ENCODE results near the gene RAB30. TPM values are rescaled to one million over a fixed set of nuclear protein-coding genes. Genes with fewer than 3 reads are reported as not detected.
"Not testable (repeated sequence)": the region's sequence is repeated elsewhere in the genome, so short reads cannot be mapped to it uniquely, and the experiment has no call there.

RAB30 gene
- total and polyA plus RNA-seq, 2 donors (not counting 3 experiments of a cell fraction or from before 2014, with no cell fraction given), result 4.1 to 14.6 TPM

- H3K4me3 ChIP-seq (replicated peaks in 1 of 3; ENCODE audit: insufficient read depth in 1 of 3, low read depth in 1 of 3, low read length in 3 of 3); DNase-seq (ENCODE audit: low read depth, low spot score); H3K9ac ChIP-seq (replicated peaks; ENCODE audit: extremely low read depth, insufficient read depth, low read length); H3K4me2 ChIP-seq (ENCODE audit: insufficient read depth, low read length); H3K27me3 ChIP-seq (ENCODE audit: control insufficient read depth in 2 of 2, insufficient read depth in 2 of 2, low read length in 2 of 2); BruUV-seq (replicated peaks); H3K9me1 ChIP-seq (replicated peaks; ENCODE audit: control insufficient read depth, extremely low read depth, insufficient read depth, low read length); H3K4me1 ChIP-seq (ENCODE audit: control insufficient read depth, extremely low read depth, insufficient read depth, low read length); H4K20me1 ChIP-seq (replicated peaks; ENCODE audit: control insufficient read depth, extremely low read depth, insufficient read depth, low read length); FAIRE-seq; CTCF ChIA-PET; H2AFZ ChIP-seq (ENCODE audit: low read depth, low read length); H3K9me3 ChIP-seq (replicated peaks; ENCODE audit: control insufficient read depth, insufficient read depth, low read length); H3K36me3 ChIP-seq (ENCODE audit: control insufficient read depth in 2 of 2, extremely low read depth in 1 of 2, insufficient read depth in 2 of 2, low read length in 2 of 2); dilution Hi-C loops (cut with MboI; ENCODE audit: extremely low pct_ligation_motif_present, low sequenced_read_pairs); intact Hi-C loops (cut with micrococcal nuclease); POLR2A ChIA-PET; H3K79me2 ChIP-seq (ENCODE audit: control insufficient read depth, insufficient read depth, low read length); H3K27ac ChIP-seq (ENCODE audit: insufficient read depth, low read depth, low read length): not testable (repeated sequence)
Measured at GRCh38 chr11:82971519-82971946, 100.2 kb downstream of the RAB30 start.

- FAIRE-seq; H3K79me2 ChIP-seq (ENCODE audit: control insufficient read depth, insufficient read depth, low read length); H2AFZ ChIP-seq (ENCODE audit: low read depth, low read length); H3K27ac ChIP-seq (ENCODE audit: insufficient read depth, low read depth, low read length); H3K4me2 ChIP-seq (ENCODE audit: insufficient read depth, low read length); H3K9me1 ChIP-seq (replicated peaks; ENCODE audit: control insufficient read depth, extremely low read depth, insufficient read depth, low read length); CTCF ChIA-PET; DNase-seq (ENCODE audit: low read depth, low spot score); H3K36me3 ChIP-seq (ENCODE audit: control insufficient read depth in 2 of 2, extremely low read depth in 1 of 2, insufficient read depth in 2 of 2, low read length in 2 of 2); BruUV-seq (replicated peaks); H3K4me1 ChIP-seq (ENCODE audit: control insufficient read depth, extremely low read depth, insufficient read depth, low read length); H4K20me1 ChIP-seq (replicated peaks; ENCODE audit: control insufficient read depth, extremely low read depth, insufficient read depth, low read length); intact Hi-C loops (cut with micrococcal nuclease); H3K4me3 ChIP-seq (replicated peaks in 1 of 3; ENCODE audit: insufficient read depth in 1 of 3, low read depth in 1 of 3, low read length in 3 of 3); H3K9ac ChIP-seq (replicated peaks; ENCODE audit: extremely low read depth, insufficient read depth, low read length); H3K9me3 ChIP-seq (replicated peaks; ENCODE audit: control insufficient read depth, insufficient read depth, low read length); dilution Hi-C loops (cut with MboI; ENCODE audit: extremely low pct_ligation_motif_present, low sequenced_read_pairs); H3K27me3 ChIP-seq (ENCODE audit: control insufficient read depth in 2 of 2, insufficient read depth in 2 of 2, low read length in 2 of 2); POLR2A ChIA-PET: not testable (repeated sequence)
Measured at GRCh38 chr11:82970507-82971083, 101.1 kb downstream of the RAB30 start.

DNA sequence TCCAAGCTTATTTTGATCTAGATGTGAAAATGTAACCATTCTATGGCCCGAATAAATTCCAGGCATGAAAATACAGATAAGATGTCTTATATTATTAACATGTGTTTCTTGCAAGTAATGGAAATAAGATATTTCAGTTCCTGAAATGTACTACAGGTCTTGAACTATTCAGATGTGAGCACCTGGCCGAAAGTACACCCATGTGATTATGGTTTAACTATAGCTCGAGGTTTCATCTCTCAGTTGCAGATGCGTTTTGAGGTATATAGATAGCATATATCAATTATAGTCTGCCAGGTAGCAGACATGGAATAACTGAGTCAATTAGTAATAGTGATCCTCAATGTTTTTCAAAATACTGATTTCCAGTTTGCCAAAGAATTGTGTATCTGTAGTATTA, 101.9 kb downstream of the RAB30 start:
- FAIRE-seq (no peak), DNase-seq (ENCODE audit: low read depth, low spot score) (no peak)
- no peaks in the 10 kb centered on the region for H4K20me1 ChIP-seq (replicated peaks; ENCODE audit: control insufficient read depth, extremely low read depth, insufficient read depth, low read length)
- H3K27ac ChIP-seq (ENCODE audit: insufficient read depth, low read depth, low read length), result no peak overlapping the region
- H3K9me3 ChIP-seq (replicated peaks; ENCODE audit: control insufficient read depth, insufficient read depth, low read length), result no peaks in the 10 kb centered on the region
- no TSS peak for BruUV-seq (replicated peaks)
- TF ChIP-seq GATA2 (IDR thresholded peaks at IDR 0.05; ENCODE audit: insufficient read depth, insufficient read length, low read depth, low read length), result no peak
- no peak for TF ChIP-seq JUN (IDR thresholded peaks at IDR 0.05; ENCODE audit: borderline replicate concordance, insufficient read depth, insufficient read length, low read depth)
- TF ChIP-seq, protein P1, sequence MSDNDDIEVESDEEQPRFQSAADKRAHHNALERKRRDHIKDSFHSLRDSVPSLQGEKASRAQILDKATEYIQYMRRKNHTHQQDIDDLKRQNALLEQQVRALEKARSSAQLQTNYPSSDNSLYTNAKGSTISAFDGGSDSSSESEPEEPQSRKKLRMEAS (IDR thresholded peaks at IDR 0.05; ENCODE audit: insufficient read depth, insufficient read length), result no peak
- no peak for TF ChIP-seq POLR2AphosphoS5 (IDR thresholded peaks at IDR 0.05; ENCODE audit: insufficient read depth, low read depth, low read length)
- no peak for TF ChIP-seq MYC (IDR thresholded peaks at IDR 0.05; ENCODE audit: low read depth, low read length)
- TF ChIP-seq POLR2A (IDR thresholded peaks at IDR 0.05; ENCODE audit: low read depth, low read length), result no peak
- no peak for TF ChIP-seq CTCF (IDR thresholded peaks at IDR 0.05; ENCODE audit: extremely low read depth in 1 of 2, insufficient read depth in 1 of 2, low read depth in 1 of 2, low read length in 2 of 2)
- TF ChIP-seq FOS (IDR thresholded peaks at IDR 0.05; ENCODE audit: borderline replicate concordance, insufficient read depth, low read length), result no peak
- no peak for TF ChIP-seq EZH2 (IDR thresholded peaks at IDR 0.05; ENCODE audit: borderline replicate concordance, low read depth, low read length, severe bottlenecking)
- intact Hi-C loops (cut with micrococcal nuclease), result no loop called here
- H3K9me1 ChIP-seq (replicated peaks; ENCODE audit: control insufficient read depth, extremely low read depth, insufficient read depth, low read length), result no peaks in the 10 kb centered on the region
- no peak overlapping the region for H3K4me2 ChIP-seq (ENCODE audit: insufficient read depth, low read length)
- H2AFZ ChIP-seq (ENCODE audit: low read depth, low read length), result no peak overlapping the region
- H3K36me3 ChIP-seq (ENCODE audit: control insufficient read depth in 2 of 2, extremely low read depth in 1 of 2, insufficient read depth in 2 of 2, low read length in 2 of 2), result no peaks in the 10 kb centered on the region
- H3K4me3 ChIP-seq (replicated peaks in 1 of 3; ENCODE audit: insufficient read depth in 1 of 3, low read depth in 1 of 3, low read length in 3 of 3), result no peak overlapping the region
- H3K9ac ChIP-seq (replicated peaks; ENCODE audit: extremely low read depth, insufficient read depth, low read length), result no peak overlapping the region
- CTCF ChIA-PET, result no interaction called here
- no peaks in the 10 kb centered on the region for H3K4me1 ChIP-seq (ENCODE audit: control insufficient read depth, extremely low read depth, insufficient read depth, low read length)
- POLR2A ChIA-PET, result no interaction called here
- no peaks in the 10 kb centered on the region for H3K79me2 ChIP-seq (ENCODE audit: control insufficient read depth, insufficient read depth, low read length)
- H3K27me3 ChIP-seq (ENCODE audit: control insufficient read depth in 2 of 2, insufficient read depth in 2 of 2, low read length in 2 of 2), result no peaks in the 10 kb centered on the region
- dilution Hi-C loops (cut with MboI; ENCODE audit: extremely low pct_ligation_motif_present, low sequenced_read_pairs), result no loop called here
